NOMO-1 (cell line): ENCODE measurements around the gene SPECC1L.

Source experiments
- DNase-seq, 2 experiments: peaks; one replicate each; lab custom pipeline; 2025; ENCODE audit not compliant: unreplicated experiment in 2 of 2; lab: John Stamatoyannopoulos, UW

SPECC1L gene

GRCh38 chr22:24322522-24322921, 51.9 kb downstream of the SPECC1L start:
- no peak for DNase-seq

GRCh38 chr22:24323233-24323632, 52.6 kb downstream of the SPECC1L start:
- no peak for DNase-seq

- DNase-seq: no peak
These were observed 53.1 kb downstream of the SPECC1L start for GRCh38 chr22:24323695-24324094.

- DNase-seq: no peak
These were observed 53.5 kb downstream of the SPECC1L start for GRCh38 chr22:24324137-24324536.

- peak; percentile 12 to 91 for DNase-seq
These were observed 54.6 kb downstream of the SPECC1L start for GRCh38 chr22:24325105-24325757.

GRCh38 chr22:24326266-24326665, 55.6 kb downstream of the SPECC1L start:
- no peak for DNase-seq

GRCh38 chr22:24327832-24328231, 57.2 kb downstream of the SPECC1L start:
- DNase-seq: no peak

- DNase-seq: no peak
These were observed 58.8 kb downstream of the SPECC1L start for GRCh38 chr22:24329453-24329852.

- no peak for DNase-seq
These were observed 60.0 kb downstream of the SPECC1L start for GRCh38 chr22:24330636-24331035.

- peak; percentile 3 to 66 for DNase-seq
These were observed 61.1 kb downstream of the SPECC1L start for GRCh38 chr22:24331468-24332440.

GRCh38 chr22:24333301-24333700, 62.7 kb downstream of the SPECC1L start:
- no peak for DNase-seq

GRCh38 chr22:24335496-24335895, 64.9 kb downstream of the SPECC1L start:
- no peak for DNase-seq

GRCh38 chr22:24337894-24338645, 67.4 kb downstream of the SPECC1L start:
- no peak for DNase-seq

GRCh38 chr22:24338726-24339451, 68.3 kb downstream of the SPECC1L start:
- no peak for DNase-seq

- no peak for DNase-seq
These were observed 68.8 kb downstream of the SPECC1L start for GRCh38 chr22:24339452-24339747.

GRCh38 chr22:24341627-24342026, 71.0 kb downstream of the SPECC1L start:
- DNase-seq: no peak

- DNase-seq: no peak
These were observed 80.0 kb downstream of the SPECC1L start for GRCh38 chr22:24350627-24351026.

- DNase-seq: no peak
These were observed 82.5 kb downstream of the SPECC1L start for GRCh38 chr22:24353121-24353520.

GRCh38 chr22:24355574-24355973, 84.9 kb downstream of the SPECC1L start:
- peak; percentile 52 to 89 for DNase-seq

- no peak for DNase-seq
These were observed 86.9 kb downstream of the SPECC1L start for GRCh38 chr22:24357547-24357946.
